Neural progenitor cell (in vitro differentiated cells): ENCODE data around the gene ZNF689. TPM values are rescaled to one million over a fixed set of nuclear protein-coding genes. Genes with fewer than 3 reads are reported as not detected.

Source experiments
- DNase-seq: peaks from one replicate; pipeline ENCODE4 v3.0.0-alpha.2; 2016; ENCODE audit warnings: low spot score
- H2AFZ ChIP-seq: fragments of 200-600 bp; sonication (generic); replicated peaks from 2 replicates; pipeline ENCODE4 v1.6.1; 2016; ENCODE audit warnings: antibody characterized with exemption
- H3F3A ChIP-seq: fragments of 200-600 bp; sonication (generic); 2 replicates; pipeline ENCODE4 v1.6.1; 2016; ENCODE audit warnings: antibody characterized with exemption, low read depth
- H3K27ac ChIP-seq: fragments of 200-600 bp; sonication (generic); 2 replicates; pipeline ENCODE4 v1.5.1; 2016; ENCODE audit warnings: mild to moderate bottlenecking
- H3K27me3 ChIP-seq: fragments of 200-600 bp; sonication (generic); 2 replicates; pipeline ENCODE4 v1.6.1; 2016; ENCODE audit warnings: mild to moderate bottlenecking, moderate library complexity
- H3K36me3 ChIP-seq: fragments of 200-600 bp; sonication (generic); 2 replicates; pipeline ENCODE4 v1.5.1; 2016
- H3K4me1 ChIP-seq: fragments of 200-600 bp; sonication (generic); 2 replicates; pipeline ENCODE4 v1.6.1; 2016; ENCODE audit warnings: mixed run types
- H3K4me2 ChIP-seq: fragments of 200-600 bp; sonication (generic); 2 replicates; pipeline ENCODE4 v1.6.1; 2016
- H3K4me3 ChIP-seq: fragments of 200-600 bp; sonication (generic); 2 replicates; pipeline ENCODE4 v1.5.1; 2016
- H3K79me2 ChIP-seq: fragments of 200-600 bp; sonication (generic); 2 replicates; pipeline ENCODE4 v1.6.1; 2016; ENCODE audit warnings: low read depth
- H3K9ac ChIP-seq: fragments of 200-600 bp; sonication (generic); 2 replicates; pipeline ENCODE4 v1.6.1; 2016
- H3K9me3 ChIP-seq: fragments of 200-600 bp; sonication (generic); 2 replicates; pipeline ENCODE4 v1.5.1; 2016; ENCODE audit warnings: low read depth
- H4K20me1 ChIP-seq: fragments of 200-600 bp; sonication (generic); 2 replicates; pipeline ENCODE4 v1.6.1; 2016; ENCODE audit warnings: low read depth
- H3K27ac Mint-ChIP-seq: 3 replicates; pipeline ENCODE4 v1.8.0; 2021; ENCODE audit warnings: mixed read lengths
- H3K27me3 Mint-ChIP-seq: 2 replicates; pipeline ENCODE4 v1.8.0; 2022; ENCODE audit warnings: low read depth, mild to moderate bottlenecking, inconsistent platforms, moderate library complexity, mixed read lengths; ENCODE audit not compliant: insufficient read depth
- H3K36me3 Mint-ChIP-seq: 3 replicates; pipeline ENCODE4 v1.8.0; 2021; ENCODE audit warnings: mixed read lengths
- H3K4me1 Mint-ChIP-seq: 3 replicates; pipeline ENCODE4 v1.8.0; 2021; ENCODE audit warnings: mixed read lengths
- H3K4me3 Mint-ChIP-seq: 3 replicates; pipeline ENCODE4 v1.8.0; 2021; ENCODE audit warnings: mild to moderate bottlenecking, moderate library complexity, mixed read lengths
- H3K9me3 Mint-ChIP-seq: 3 replicates; pipeline ENCODE4 v1.8.0; 2020; ENCODE audit warnings: mixed read lengths
- CTCF ChIP-seq: fragments of 200-600 bp; sonication (generic); IDR thresholded peaks from 2 replicates; pipeline ENCODE4 v1.5.1; 2017; ENCODE audit warnings: antibody characterized with exemption, mild to moderate bottlenecking
- EZH2 ChIP-seq: fragments of 200-600 bp; sonication (generic); IDR thresholded peaks from 2 replicates; pipeline ENCODE4 v1.6.1; 2017; ENCODE audit warnings: antibody characterized with exemption, mild to moderate bottlenecking, moderate library complexity
- EZH2phosphoT487 ChIP-seq: fragments of 200-600 bp; sonication (generic); IDR thresholded peaks from 2 replicates; pipeline ENCODE4 v1.6.1; 2017; ENCODE audit warnings: antibody characterized with exemption
- total RNA-seq: library from RNA; depleted of rRNA; stranded (reverse); fragments of >200 nt; gene quantifications from 2 replicates; pipeline ENCODE4 v1.2.3, GENCODE V29; 2015; ENCODE audit warnings: low replicate concordance

Gene ZNF689
- total RNA-seq, 1 donor from 2014 or later: 9.2 TPM

- peak overlapping the region; percentile 94 for H3K4me3 ChIP-seq
- H3K9ac ChIP-seq: no peak overlapping the region
- Mint-ChIP-seq H3K36me3 (peaks cover 12% of the 10 kb centered on the region), H3K4me1 (peaks cover 18% of the 10 kb centered on the region), H3K27me3 (peaks cover 6% of the 10 kb centered on the region), H3K27ac (peak overlapping the region; percentile 99), H3K9me3 (peaks cover 2% of the 10 kb centered on the region), H3K4me3 (peak overlapping the region; percentile 89)
- peaks cover 24% of the 10 kb centered on the region for H3F3A ChIP-seq
- peaks cover 15% of the 10 kb centered on the region for H3K27me3 ChIP-seq
- H3K4me2 ChIP-seq: peak overlapping the region; percentile 81
- DNase-seq: no peak
- H3K79me2 ChIP-seq: peaks cover 22% of the 10 kb centered on the region
- peak overlapping the region; percentile 31 for H2AFZ ChIP-seq
- H3K27ac ChIP-seq: no peak overlapping the region
- TF ChIP-seq CTCF (no peak), EZH2 (no peak), EZH2phosphoT487 (no peak)
- no peaks in the 10 kb centered on the region for H3K36me3 ChIP-seq
- no peaks in the 10 kb centered on the region for H4K20me1 ChIP-seq
- H3K9me3 ChIP-seq: no peaks in the 10 kb centered on the region
- no peaks in the 10 kb centered on the region for H3K4me1 ChIP-seq
These were observed 51.3 kb downstream of the ZNF689 start for GRCh38 chr16:30558789-30559377.

- peaks cover 2% of the 10 kb centered on the region for H3K9me3 Mint-ChIP-seq
These were observed 52.0 kb downstream of the ZNF689 start, which contains the start of gene ZNF764 for GRCh38 chr16:30557957-30558788. Gene ZNF764 (minus strand): TSS chr16:30558374. CDS start chr16:30558182, 192 bp downstream.

DNA sequence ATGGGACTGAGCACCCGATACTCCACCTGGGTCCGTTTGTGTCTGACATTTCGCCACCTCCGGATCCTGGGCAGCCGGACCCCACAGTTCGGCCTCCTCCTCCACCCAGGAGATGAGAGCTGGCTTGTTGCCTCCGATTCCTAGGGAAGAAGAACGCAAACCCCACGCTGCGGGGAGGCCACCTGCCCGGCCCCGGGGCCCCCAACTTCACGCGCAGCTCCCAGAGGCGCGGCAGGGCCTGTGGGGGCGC lies 52.6 kb downstream of the ZNF689 start:
- H3F3A ChIP-seq: peaks cover 24% of the 10 kb centered on the region
- peak overlapping the region; percentile 74 for H3K27ac Mint-ChIP-seq
- no peaks in the 10 kb centered on the region for H4K20me1 ChIP-seq
- H3K36me3 Mint-ChIP-seq: peaks cover 17% of the 10 kb centered on the region
- H3K4me3 ChIP-seq: peak overlapping the region; percentile 94
- peak overlapping the region; percentile 81 for H3K4me2 ChIP-seq
- H3K27me3 ChIP-seq: peaks cover 15% of the 10 kb centered on the region
- peak overlapping the region; percentile 86 for H3K9ac ChIP-seq
- no peaks in the 10 kb centered on the region for H3K4me1 ChIP-seq
- peak overlapping the region; percentile 85 for H3K27ac ChIP-seq
- H3K9me3 ChIP-seq: no peaks in the 10 kb centered on the region
- DNase-seq: no peak
- H3K79me2 ChIP-seq: peaks cover 22% of the 10 kb centered on the region
- H3K27me3 Mint-ChIP-seq: peaks cover 8% of the 10 kb centered on the region
- H3K4me3 Mint-ChIP-seq: peak overlapping the region; percentile 89
- H3K36me3 ChIP-seq: no peaks in the 10 kb centered on the region
- TF ChIP-seq CTCF: peak; percentile 28
- TF ChIP-seq EZH2: no peak
- TF ChIP-seq EZH2phosphoT487: no peak
- H3K9me3 Mint-ChIP-seq: peaks cover 2% of the 10 kb centered on the region
- peak overlapping the region; percentile 90 for H2AFZ ChIP-seq
- H3K4me1 Mint-ChIP-seq: peaks cover 18% of the 10 kb centered on the region

More at GRCh38 chr16:30557957-30558788, 52.0 kb downstream of the ZNF689 start, which contains the start of gene ZNF764:
- peaks cover 24% of the 10 kb centered on the region for H3F3A ChIP-seq
- H3K9ac ChIP-seq: peak within 1 kb of the TSS; percentile 86
- peaks cover 15% of the 10 kb centered on the region for H3K27me3 ChIP-seq
- no peaks in the 10 kb centered on the region for H3K36me3 ChIP-seq
- Mint-ChIP-seq H3K27ac (peak within 1 kb of the TSS; percentile 99), H3K4me1 (peaks cover 18% of the 10 kb centered on the region), H3K27me3 (peaks cover 6% of the 10 kb centered on the region), H3K4me3 (peak within 1 kb of the TSS; percentile 89), H3K36me3 (peaks cover 17% of the 10 kb centered on the region)
- peak within 1 kb of the TSS; percentile 94 for H3K4me3 ChIP-seq
- H3K4me1 ChIP-seq: no peaks in the 10 kb centered on the region
- H3K4me2 ChIP-seq: peak within 1 kb of the TSS; percentile 81
- TF ChIP-seq EZH2 (no peak), EZH2phosphoT487 (no peak), CTCF (no peak)
- H3K79me2 ChIP-seq: peaks cover 22% of the 10 kb centered on the region
- peak within 1 kb of the TSS; percentile 90 for H2AFZ ChIP-seq
- H4K20me1 ChIP-seq: no peaks in the 10 kb centered on the region
- H3K27ac ChIP-seq: peak within 1 kb of the TSS; percentile 85
- peak; percentile 98 for DNase-seq
- H3K9me3 ChIP-seq: no peaks in the 10 kb centered on the region
